Prostate gland (tissue), 2 donors: ENCODE data around the gene GNA15.

ENCODE experiments used
- CTCF ChIP-seq, 4 experiments: fragments of 200-600 bp in 2 of 4; fragments of 450-650 bp in 2 of 4; sonication (generic) in 2 of 4; IDR thresholded peaks; 1 replicate in 3 of 4; 2 replicates in 1 of 4; pipeline ENCODE4 v1.5.1; 2016 to 2019; ENCODE audit warnings: antibody characterized with exemption in 4 of 4, mild to moderate bottlenecking in 2 of 4, moderate library complexity in 2 of 4
- POLR2A ChIP-seq: fragments of 450-650 bp; IDR thresholded peaks from one replicate; pipeline ENCODE4 v1.6.1; 2016; ENCODE audit warnings: antibody characterized with exemption, mild to moderate bottlenecking

- TF ChIP-seq POLR2A (no peak), CTCF (IDR thresholded peaks at IDR 0.05) (no peak)
Measured at GRCh38 chr19:3145909-3146676, 10.3 kb downstream of the GNA15 start.
